K562 (cell line): ENCODE measurements around the gene OR2AP1. TPM values are rescaled to one million over a fixed set of nuclear protein-coding genes. Genes with fewer than 3 reads are reported as not detected.

ENCODE experiments used
- ATF7 ChIP-seq: fragments of 450-650 bp; IDR thresholded peaks from 2 replicates; pipeline ENCODE4 v1.7.1; 2014; ENCODE audit warnings: mild to moderate bottlenecking, moderate library complexity
- CC2D1A ChIP-seq: fragments of 450-650 bp; IDR thresholded peaks from 2 replicates; pipeline ENCODE4 v1.6.1; 2017; ENCODE audit warnings: mild to moderate bottlenecking
- EP400 ChIP-seq: fragments of 450-650 bp; IDR thresholded peaks from 2 replicates; pipeline ENCODE4 v1.6.1; 2017; ENCODE audit warnings: antibody characterized with exemption, mild to moderate bottlenecking, moderate library complexity
- FOXJ3 ChIP-seq: sonication (generic); formaldehyde crosslinking; IDR thresholded peaks from 2 replicates; pipeline ENCODE4 v1.4.0; 2020; ENCODE audit warnings: mild to moderate bottlenecking, missing genetic modification reagents
- GTF2E2 ChIP-seq: fragments of 200-800 bp; sonication (Bioruptor generic); IDR thresholded peaks from 2 replicates; pipeline ENCODE4 v1.6.1; 2016; ENCODE audit warnings: missing genetic modification characterization, missing compliant biosample characterization
- MAZ ChIP-seq, 2 experiments: fragments of 450-650 bp in 1 of 2; sonication (generic) in 1 of 2; formaldehyde crosslinking; IDR thresholded peaks in 1 of 2; conservative IDR thresholded peaks in 1 of 2; 2 replicates each; pipeline versions ENCODE4 v1.4.0 to v1.5.0; 2020; ENCODE audit warnings: mild to moderate bottlenecking in 1 of 2, missing genetic modification reagents in 1 of 2
- MED1 ChIP-seq: sonication (generic); formaldehyde crosslinking; IDR thresholded peaks from 2 replicates; pipeline ENCODE4 v1.8.1; 2023; ENCODE audit warnings: missing genetic modification reagents, borderline replicate concordance
- MNT ChIP-seq, 2 experiments: fragments of 450-650 bp; conservative IDR thresholded peaks; 2 replicates each; pipeline ENCODE4 v1.6.1; 2017; ENCODE audit warnings: mild to moderate bottlenecking in 2 of 2, moderate library complexity in 2 of 2
- MTA3 ChIP-seq: fragments of 450-650 bp; formaldehyde crosslinking; IDR thresholded peaks from 2 replicates; pipeline ENCODE4 v1.6.1; 2017; ENCODE audit warnings: mild to moderate bottlenecking, borderline replicate concordance
- PHF21A ChIP-seq: fragments of 450-650 bp; IDR thresholded peaks from 2 replicates; pipeline ENCODE4 v1.6.1; 2017; ENCODE audit warnings: low read depth, borderline replicate concordance
- PPARD ChIP-seq: fragments of 250-450 bp; sonication (Bioruptor Pico); IDR thresholded peaks from 2 replicates; pipeline ENCODE4 v1.8.0; 2022; ENCODE audit warnings: inconsistent platforms, mild to moderate bottlenecking, moderate library complexity
- RAD21 ChIP-seq, 2 experiments: fragments of 250-450 bp in 1 of 2; fragments of 450-650 bp in 1 of 2; sonication (Bioruptor Pico) in 1 of 2; formaldehyde crosslinking in 1 of 2; IDR thresholded peaks in 1 of 2; conservative IDR thresholded peaks in 1 of 2; 2 replicates each; pipeline versions ENCODE4 v1.4.0 to v1.8.0; 2020 to 2022; ENCODE audit warnings: mild to moderate bottlenecking in 2 of 2, moderate library complexity in 1 of 2
- RAD51 ChIP-seq: fragments of 450-650 bp; IDR thresholded peaks from 2 replicates; pipeline ENCODE4 v1.7.1; 2016; ENCODE audit warnings: low read depth, mild to moderate bottlenecking, borderline replicate concordance
- STAG1 ChIP-seq: sonication (generic); formaldehyde crosslinking; IDR thresholded peaks from 2 replicates; pipeline ENCODE4 v1.5.0; 2020; ENCODE audit warnings: missing genetic modification reagents, borderline replicate concordance
- ZFP30 ChIP-seq: fragments of 250-450 bp; sonication (Bioruptor Pico); IDR thresholded peaks from 2 replicates; pipeline ENCODE4 v1.8.0; 2022; ENCODE audit warnings: moderate library complexity, mild to moderate bottlenecking, inconsistent platforms, borderline replicate concordance
- ZNF140 ChIP-seq: fragments of 250-450 bp; sonication (Bioruptor Pico); IDR thresholded peaks from 2 replicates; pipeline ENCODE4 v1.8.0; 2021; ENCODE audit warnings: moderate library complexity, mild to moderate bottlenecking, inconsistent platforms
- ZNF785 ChIP-seq: fragments of 250-450 bp; sonication (Bioruptor Pico); IDR thresholded peaks from 2 replicates; pipeline ENCODE4 v1.4.0; 2020; ENCODE audit warnings: mild to moderate bottlenecking
- polyA plus RNA-seq, 8 experiments: library from polyadenylated mRNA; depleted of rRNA in 4 of 8; stranded (reverse) in 5 of 8; unstranded in 3 of 8; fragments of >200 nt; fragmentation: Nextera tagmentation in 2 of 8; fragmentation: Illumina TruSeq in 1 of 8; extraction: Ambion mirVana in 2 of 8; extraction: Trizol in 1 of 8; gene quantifications; 2 replicates each; pipeline versions ENCODE4 v1.2.1 to v1.2.3, GENCODE V29; 2011 to 2014; ENCODE audit warnings: inconsistent platforms in 1 of 8, missing spikeins in 1 of 8
- total RNA-seq, 7 experiments: library from RNA; depleted of rRNA in 6 of 7; stranded (reverse); fragments of >200 nt in 6 of 7; fragmentation: Illumina TruSeq in 2 of 7; extraction: Trizol in 2 of 7; gene quantifications; 2 replicates each; pipeline versions ENCODE4 v1.2.1 to v1.2.3, GENCODE V29; 2011 to 2021; ENCODE audit warnings: low replicate concordance in 1 of 7
- TF ChIP-seq, protein P1 (sequence below): fragments of 450-650 bp; formaldehyde crosslinking; IDR thresholded peaks from 2 replicates; pipeline ENCODE4 v1.4.0; 2020; ENCODE audit warnings: mild to moderate bottlenecking, mixed read lengths
- TF ChIP-seq, protein P2 (sequence below): sonication (generic); formaldehyde crosslinking; IDR thresholded peaks from 2 replicates; pipeline ENCODE4 v1.8.0; 2023; ENCODE audit warnings: mild to moderate bottlenecking, missing genetic modification reagents

OR2AP1 gene
- total and polyA plus RNA-seq, 9 of the 15 experiments (the other 6 are each of a cell fraction or from before 2014, with no cell fraction given) = not detected

- no peak for TF ChIP-seq ZNF140 (CRISPR knock-in tag)
- no peak for TF ChIP-seq EP400
- 0 out of 2 replicates have a peak, but pooled peaks have one; percentile 25 for TF ChIP-seq MTA3
- 0 out of 2 replicates have a peak, but pooled peaks have one; percentile 29 for TF ChIP-seq GTF2E2 (tag)
- TF ChIP-seq ZNF785 = no peak
- TF ChIP-seq MAZ (CRISPR knock-in tag; conservative IDR thresholded peaks at IDR 0.05 in 1 of 2, IDR thresholded peaks at IDR 0.05 in 1 of 2) = peak in 1 of 2 experiments; percentile 58; a peak in 2 of 4 replicates
- TF ChIP-seq CC2D1A = peak; percentile 68; the same call in 1 of the 2 replicates
- no peak for TF ChIP-seq FOXJ3 (CRISPR knock-in tag)
- no peak for TF ChIP-seq ZFP30 (CRISPR knock-in tag)
- no peak for TF ChIP-seq PPARD
- peak; percentile 55; the same call in 1 of the 2 replicates for TF ChIP-seq PHF21A
- TF ChIP-seq, protein P1, sequence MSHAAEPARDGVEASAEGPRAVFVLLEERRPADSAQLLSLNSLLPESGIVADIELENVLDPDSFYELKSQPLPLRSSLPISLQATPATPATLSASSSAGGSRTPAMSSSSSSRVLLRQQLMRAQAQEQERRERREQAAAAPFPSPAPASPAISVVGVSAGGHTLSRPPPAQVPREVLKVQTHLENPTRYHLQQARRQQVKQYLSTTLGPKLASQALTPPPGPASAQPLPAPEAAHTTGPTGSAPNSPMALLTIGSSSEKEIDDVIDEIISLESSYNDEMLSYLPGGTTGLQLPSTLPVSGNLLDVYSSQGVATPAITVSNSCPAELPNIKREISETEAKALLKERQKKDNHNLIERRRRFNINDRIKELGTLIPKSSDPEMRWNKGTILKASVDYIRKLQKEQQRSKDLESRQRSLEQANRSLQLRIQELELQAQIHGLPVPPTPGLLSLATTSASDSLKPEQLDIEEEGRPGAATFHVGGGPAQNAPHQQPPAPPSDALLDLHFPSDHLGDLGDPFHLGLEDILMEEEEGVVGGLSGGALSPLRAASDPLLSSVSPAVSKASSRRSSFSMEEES = no peak
- TF ChIP-seq STAG1 (CRISPR knock-in tag) = peak; percentile 42; the same call in 1 of the 2 replicates
- peak; percentile 53; the same call in 1 of the 2 replicates for TF ChIP-seq RAD51
- no peak for TF ChIP-seq MED1 (CRISPR knock-in tag)
- peak; percentile 41 for TF ChIP-seq ATF7
- TF ChIP-seq, protein P2, sequence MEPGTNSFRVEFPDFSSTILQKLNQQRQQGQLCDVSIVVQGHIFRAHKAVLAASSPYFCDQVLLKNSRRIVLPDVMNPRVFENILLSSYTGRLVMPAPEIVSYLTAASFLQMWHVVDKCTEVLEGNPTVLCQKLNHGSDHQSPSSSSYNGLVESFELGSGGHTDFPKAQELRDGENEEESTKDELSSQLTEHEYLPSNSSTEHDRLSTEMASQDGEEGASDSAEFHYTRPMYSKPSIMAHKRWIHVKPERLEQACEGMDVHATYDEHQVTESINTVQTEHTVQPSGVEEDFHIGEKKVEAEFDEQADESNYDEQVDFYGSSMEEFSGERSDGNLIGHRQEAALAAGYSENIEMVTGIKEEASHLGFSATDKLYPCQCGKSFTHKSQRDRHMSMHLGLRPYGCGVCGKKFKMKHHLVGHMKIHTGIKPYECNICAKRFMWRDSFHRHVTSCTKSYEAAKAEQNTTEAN (CRISPR knock-in tag) = no peak
- peak; percentile 96 to 98 for TF ChIP-seq RAD21 (CRISPR knock-in tag; conservative IDR thresholded peaks at IDR 0.05 in 1 of 2, IDR thresholded peaks at IDR 0.05 in 1 of 2)
- TF ChIP-seq MNT (conservative IDR thresholded peaks at IDR 0.05) = peak; percentile 74 to 80
Observed at GRCh38 chr12:55619354-55620138, 47.3 kb downstream of the OR2AP1 start (continued).
